ENCODE results near the gene RALGPS1. TPM values are rescaled to one million over a fixed set of nuclear protein-coding genes. Genes with fewer than 3 reads are reported as not detected.
A peak's percentile ranks its signal among the peaks of the same experiment; 100 is the strongest.

RALGPS1 gene
- total RNA-seq, 4 donors from 2014 or later = 27.3 to 42.1 (median 39.1) TPM

DNA sequence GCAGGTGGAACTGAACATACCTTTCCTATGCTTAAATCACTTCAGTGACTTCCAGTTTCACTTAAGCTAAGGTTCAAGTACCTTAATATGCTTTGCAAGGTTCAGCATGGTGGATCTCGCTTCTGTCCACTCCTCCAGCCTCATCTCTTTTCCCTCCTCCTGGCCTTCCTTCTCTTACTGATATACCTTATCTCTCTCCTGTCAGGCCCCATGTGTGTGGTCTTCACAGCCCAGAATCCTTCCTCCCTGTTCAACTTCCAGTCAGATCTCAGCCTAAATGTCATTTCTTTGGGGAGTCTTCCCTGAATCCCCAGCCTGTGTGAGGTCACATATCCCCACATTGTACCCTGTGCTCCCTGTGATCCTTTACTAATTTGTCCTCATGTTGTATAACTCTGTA, 120.1 kb downstream of the RALGPS1 start:
- intact Hi-C loops (cut with DNase I) = no loop called here
- no peak for DNase-seq

GRCh38 chr9:127035423-127035822, 120.8 kb downstream of the RALGPS1 start:
- intact Hi-C loops (cut with DNase I) = no loop called here
- Histone ChIP-seq H3K4me1 (peaks cover 18 to 32% of the 10 kb centered on the region in 2 donors), H3K4me3 (replicated peaks in 1 of 3) (no peak overlapping the region), H3K27ac (peak overlapping the region in 2 of 3 donors; percentile 42 to 49), H3K36me3 (no peaks in the 10 kb centered on the region), H3K27me3 (no peaks in the 10 kb centered on the region), H3K9me3 (no peaks in the 10 kb centered on the region)
- no peak for DNase-seq
- TF ChIP-seq, protein P1, sequence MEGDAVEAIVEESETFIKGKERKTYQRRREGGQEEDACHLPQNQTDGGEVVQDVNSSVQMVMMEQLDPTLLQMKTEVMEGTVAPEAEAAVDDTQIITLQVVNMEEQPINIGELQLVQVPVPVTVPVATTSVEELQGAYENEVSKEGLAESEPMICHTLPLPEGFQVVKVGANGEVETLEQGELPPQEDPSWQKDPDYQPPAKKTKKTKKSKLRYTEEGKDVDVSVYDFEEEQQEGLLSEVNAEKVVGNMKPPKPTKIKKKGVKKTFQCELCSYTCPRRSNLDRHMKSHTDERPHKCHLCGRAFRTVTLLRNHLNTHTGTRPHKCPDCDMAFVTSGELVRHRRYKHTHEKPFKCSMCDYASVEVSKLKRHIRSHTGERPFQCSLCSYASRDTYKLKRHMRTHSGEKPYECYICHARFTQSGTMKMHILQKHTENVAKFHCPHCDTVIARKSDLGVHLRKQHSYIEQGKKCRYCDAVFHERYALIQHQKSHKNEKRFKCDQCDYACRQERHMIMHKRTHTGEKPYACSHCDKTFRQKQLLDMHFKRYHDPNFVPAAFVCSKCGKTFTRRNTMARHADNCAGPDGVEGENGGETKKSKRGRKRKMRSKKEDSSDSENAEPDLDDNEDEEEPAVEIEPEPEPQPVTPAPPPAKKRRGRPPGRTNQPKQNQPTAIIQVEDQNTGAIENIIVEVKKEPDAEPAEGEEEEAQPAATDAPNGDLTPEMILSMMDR (IDR thresholded peaks at IDR 0.05) = no peak
- WGBS, 2 donors = 83 to 84% methylated on average over 4 of the region's 4 CpGs

More for the DNA sequence above, 120.1 kb downstream of the RALGPS1 start:
- peaks cover 18 to 32% of the 10 kb centered on the region in 2 donors for H3K4me1 ChIP-seq
- H3K36me3 ChIP-seq = no peaks in the 10 kb centered on the region
- H3K27me3 ChIP-seq = no peaks in the 10 kb centered on the region
- H3K4me3 ChIP-seq (replicated peaks in 1 of 3) = no peak overlapping the region
- no peak overlapping the region for H3K27ac ChIP-seq
- no peaks in the 10 kb centered on the region for H3K9me3 ChIP-seq
- WGBS, 2 donors = 85 to 93% methylated on average over 1 of the region's 1 CpG
- TF ChIP-seq, protein P1 (IDR thresholded peaks at IDR 0.05) = no peak
- no peak for TF ChIP-seq POLR2A (IDR thresholded peaks at IDR 0.05)

DNA sequence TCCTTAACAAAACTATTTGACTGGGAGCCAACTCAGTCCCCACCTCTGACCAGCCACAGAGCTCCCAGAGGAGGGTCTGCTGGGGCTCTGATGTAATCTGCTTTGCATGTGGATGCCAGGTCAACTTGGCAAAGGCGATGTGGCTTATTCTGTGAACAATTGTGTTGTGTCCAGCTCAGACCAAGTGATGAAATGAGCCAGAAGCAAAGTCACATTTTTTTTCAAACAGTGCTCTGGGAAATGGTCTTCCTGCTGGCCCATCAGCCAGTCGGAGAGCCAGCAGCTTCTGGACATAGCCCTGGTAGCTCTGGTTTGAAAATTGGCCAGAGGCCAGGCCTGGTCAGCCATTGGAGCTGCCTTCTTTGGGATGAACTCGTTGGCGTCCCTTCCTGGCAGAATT, 121.4 kb downstream of the RALGPS1 start:
- TF ChIP-seq POLR2A (IDR thresholded peaks at IDR 0.05) = no peak
- TF ChIP-seq, protein P1 (IDR thresholded peaks at IDR 0.05) = no peak
- intact Hi-C loops (cut with DNase I) = no loop called here
- WGBS, 2 donors = 57 to 66% methylated on average over 4 of the region's 4 CpGs
- peak overlapping the region; percentile 42 to 49 (median 42) for H3K27ac ChIP-seq
- no peaks in the 10 kb centered on the region for H3K9me3 ChIP-seq
- H3K4me3 ChIP-seq (replicated peaks in 1 of 3) = no peak overlapping the region
- DNase-seq = peak; percentile 26 to 31
- peaks cover 18 to 32% of the 10 kb centered on the region in 2 donors for H3K4me1 ChIP-seq
- no peaks in the 10 kb centered on the region for H3K27me3 ChIP-seq
- H3K36me3 ChIP-seq = no peaks in the 10 kb centered on the region

DNA sequence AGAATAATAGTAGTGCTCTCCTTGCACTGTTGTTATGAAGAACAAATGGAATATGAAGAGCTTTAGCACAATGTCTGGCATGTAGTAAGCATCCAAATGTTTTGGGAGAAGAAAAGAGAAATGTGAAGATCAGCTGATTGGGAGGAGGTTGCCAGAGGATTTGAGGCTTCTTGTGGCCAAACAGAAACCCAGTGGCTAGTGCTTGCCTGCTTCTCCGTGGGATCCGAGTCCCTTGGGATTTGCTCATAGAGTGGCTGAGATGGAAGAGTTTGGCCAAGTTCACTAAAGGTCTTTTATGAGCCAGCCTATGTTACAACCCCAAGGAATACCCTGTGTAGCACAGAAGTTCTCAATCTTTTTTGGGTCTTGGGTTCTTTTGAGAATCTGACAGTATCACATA, 121.9 kb downstream of the RALGPS1 start:
- WGBS, 2 donors = 86 to 98% methylated on average over 2 of the region's 2 CpGs
- Histone ChIP-seq H3K9me3 (no peaks in the 10 kb centered on the region), H3K27me3 (no peaks in the 10 kb centered on the region), H3K27ac (peak overlapping the region; percentile 42 to 49 (median 42)), H3K4me3 (replicated peaks in 1 of 3) (no peak overlapping the region), H3K36me3 (no peaks in the 10 kb centered on the region), H3K4me1 (peaks cover 18 to 32% of the 10 kb centered on the region in 2 donors)
- no peak for DNase-seq
- intact Hi-C loops (cut with DNase I) = no loop called here
- TF ChIP-seq, protein P1 (IDR thresholded peaks at IDR 0.05) = no peak
- TF ChIP-seq POLR2A (IDR thresholded peaks at IDR 0.05) = no peak

- Histone ChIP-seq H3K27me3 (no peaks in the 10 kb centered on the region), H3K4me1 (peaks cover 18 to 30% of the 10 kb centered on the region in 2 donors), H3K36me3 (no peaks in the 10 kb centered on the region), H3K9me3 (no peaks in the 10 kb centered on the region), H3K4me3 (replicated peaks in 1 of 3) (no peak overlapping the region), H3K27ac (no peak overlapping the region)
- TF ChIP-seq, protein P1 (IDR thresholded peaks at IDR 0.05) = no peak
- TF ChIP-seq POLR2A (IDR thresholded peaks at IDR 0.05) = no peak
- DNase-seq = no peak
- 93 to 96% methylated on average over 5 of the region's 5 CpGs for WGBS, 2 donors
- intact Hi-C loops (cut with DNase I) = no loop called here
These were observed 123.9 kb downstream of the RALGPS1 start for GRCh38 chr9:127038531-127038930.
